Neural progenitor cell (in vitro differentiated cells): ENCODE results near the gene MRPL53. TPM values are rescaled to one million over a fixed set of nuclear protein-coding genes. Genes with fewer than 3 reads are reported as not detected.

Experiments used
- DNase-seq: peaks from one replicate; pipeline ENCODE4 v3.0.0-alpha.2; 2016; ENCODE audit warnings: low spot score
- H2AFZ ChIP-seq: fragments of 200-600 bp; sonication (generic); replicated peaks from 2 replicates; pipeline ENCODE4 v1.6.1; 2016; ENCODE audit warnings: antibody characterized with exemption
- H3F3A ChIP-seq: fragments of 200-600 bp; sonication (generic); 2 replicates; pipeline ENCODE4 v1.6.1; 2016; ENCODE audit warnings: antibody characterized with exemption, low read depth
- H3K27ac ChIP-seq: fragments of 200-600 bp; sonication (generic); 2 replicates; pipeline ENCODE4 v1.5.1; 2016; ENCODE audit warnings: mild to moderate bottlenecking
- H3K27me3 ChIP-seq: fragments of 200-600 bp; sonication (generic); 2 replicates; pipeline ENCODE4 v1.6.1; 2016; ENCODE audit warnings: mild to moderate bottlenecking, moderate library complexity
- H3K36me3 ChIP-seq: fragments of 200-600 bp; sonication (generic); 2 replicates; pipeline ENCODE4 v1.5.1; 2016
- H3K4me1 ChIP-seq: fragments of 200-600 bp; sonication (generic); 2 replicates; pipeline ENCODE4 v1.6.1; 2016; ENCODE audit warnings: mixed run types
- H3K4me2 ChIP-seq: fragments of 200-600 bp; sonication (generic); 2 replicates; pipeline ENCODE4 v1.6.1; 2016
- H3K4me3 ChIP-seq: fragments of 200-600 bp; sonication (generic); 2 replicates; pipeline ENCODE4 v1.5.1; 2016
- H3K79me2 ChIP-seq: fragments of 200-600 bp; sonication (generic); 2 replicates; pipeline ENCODE4 v1.6.1; 2016; ENCODE audit warnings: low read depth
- H3K9ac ChIP-seq: fragments of 200-600 bp; sonication (generic); 2 replicates; pipeline ENCODE4 v1.6.1; 2016
- H3K9me3 ChIP-seq: fragments of 200-600 bp; sonication (generic); 2 replicates; pipeline ENCODE4 v1.5.1; 2016; ENCODE audit warnings: low read depth
- H4K20me1 ChIP-seq: fragments of 200-600 bp; sonication (generic); 2 replicates; pipeline ENCODE4 v1.6.1; 2016; ENCODE audit warnings: low read depth
- H3K27ac Mint-ChIP-seq: 3 replicates; pipeline ENCODE4 v1.8.0; 2021; ENCODE audit warnings: mixed read lengths
- H3K27me3 Mint-ChIP-seq: 2 replicates; pipeline ENCODE4 v1.8.0; 2022; ENCODE audit warnings: low read depth, mild to moderate bottlenecking, inconsistent platforms, moderate library complexity, mixed read lengths; ENCODE audit not compliant: insufficient read depth
- H3K36me3 Mint-ChIP-seq: 3 replicates; pipeline ENCODE4 v1.8.0; 2021; ENCODE audit warnings: mixed read lengths
- H3K4me1 Mint-ChIP-seq: 3 replicates; pipeline ENCODE4 v1.8.0; 2021; ENCODE audit warnings: mixed read lengths
- H3K4me3 Mint-ChIP-seq: 3 replicates; pipeline ENCODE4 v1.8.0; 2021; ENCODE audit warnings: mild to moderate bottlenecking, moderate library complexity, mixed read lengths
- H3K9me3 Mint-ChIP-seq: 3 replicates; pipeline ENCODE4 v1.8.0; 2020; ENCODE audit warnings: mixed read lengths
- EZH2 ChIP-seq: fragments of 200-600 bp; sonication (generic); IDR thresholded peaks from 2 replicates; pipeline ENCODE4 v1.6.1; 2017; ENCODE audit warnings: antibody characterized with exemption, mild to moderate bottlenecking, moderate library complexity
- EZH2phosphoT487 ChIP-seq: fragments of 200-600 bp; sonication (generic); IDR thresholded peaks from 2 replicates; pipeline ENCODE4 v1.6.1; 2017; ENCODE audit warnings: antibody characterized with exemption
- total RNA-seq: library from RNA; depleted of rRNA; stranded (reverse); fragments of >200 nt; gene quantifications from 2 replicates; pipeline ENCODE4 v1.2.3, GENCODE V29; 2015; ENCODE audit warnings: low replicate concordance
- TF ChIP-seq, protein P1 (sequence below): fragments of 200-600 bp; sonication (generic); IDR thresholded peaks from 2 replicates; pipeline ENCODE4 v1.5.1; 2017; ENCODE audit warnings: antibody characterized with exemption, mild to moderate bottlenecking

Gene MRPL53
- total RNA-seq, 1 donor from 2014 or later, result 9.8 TPM

DNA sequence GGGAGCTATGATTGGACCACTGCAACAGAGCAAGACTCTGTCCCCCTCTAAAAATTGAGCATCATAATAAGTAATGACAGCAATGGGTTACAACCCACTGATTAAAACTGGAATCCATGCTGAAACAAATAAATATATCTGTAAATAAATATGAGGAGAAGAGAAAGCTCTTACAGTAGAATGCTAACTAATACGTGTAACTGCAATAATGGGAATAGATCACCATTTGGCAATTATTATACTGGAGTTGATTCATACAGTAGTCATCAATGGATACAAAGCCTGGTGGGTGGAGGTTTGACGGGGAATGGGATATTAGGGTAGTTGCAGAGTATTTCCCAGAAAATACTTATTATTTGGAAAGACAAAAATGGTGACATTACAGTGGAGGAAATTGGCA lies 23.7 kb downstream of the MRPL53 start:
- Mint-ChIP-seq H3K27ac (no peak overlapping the region), H3K9me3 (no peaks in the 10 kb centered on the region), H3K27me3 (peaks cover 12% of the 10 kb centered on the region), H3K36me3 (no peaks in the 10 kb centered on the region), H3K4me1 (no peaks in the 10 kb centered on the region), H3K4me3 (no peak overlapping the region)
- Histone ChIP-seq H4K20me1 (no peaks in the 10 kb centered on the region), H3K27me3 (peaks cover 18% of the 10 kb centered on the region), H3K4me2 (no peak overlapping the region), H3K36me3 (no peaks in the 10 kb centered on the region), H2AFZ (no peak overlapping the region), H3K4me1 (no peaks in the 10 kb centered on the region), H3K9me3 (no peaks in the 10 kb centered on the region), H3K79me2 (no peaks in the 10 kb centered on the region), H3K27ac (no peak overlapping the region), H3K4me3 (no peak overlapping the region), H3K9ac (no peak overlapping the region), H3F3A (peaks cover 5% of the 10 kb centered on the region)
- no peak for TF ChIP-seq EZH2
- TF ChIP-seq, protein P1, sequence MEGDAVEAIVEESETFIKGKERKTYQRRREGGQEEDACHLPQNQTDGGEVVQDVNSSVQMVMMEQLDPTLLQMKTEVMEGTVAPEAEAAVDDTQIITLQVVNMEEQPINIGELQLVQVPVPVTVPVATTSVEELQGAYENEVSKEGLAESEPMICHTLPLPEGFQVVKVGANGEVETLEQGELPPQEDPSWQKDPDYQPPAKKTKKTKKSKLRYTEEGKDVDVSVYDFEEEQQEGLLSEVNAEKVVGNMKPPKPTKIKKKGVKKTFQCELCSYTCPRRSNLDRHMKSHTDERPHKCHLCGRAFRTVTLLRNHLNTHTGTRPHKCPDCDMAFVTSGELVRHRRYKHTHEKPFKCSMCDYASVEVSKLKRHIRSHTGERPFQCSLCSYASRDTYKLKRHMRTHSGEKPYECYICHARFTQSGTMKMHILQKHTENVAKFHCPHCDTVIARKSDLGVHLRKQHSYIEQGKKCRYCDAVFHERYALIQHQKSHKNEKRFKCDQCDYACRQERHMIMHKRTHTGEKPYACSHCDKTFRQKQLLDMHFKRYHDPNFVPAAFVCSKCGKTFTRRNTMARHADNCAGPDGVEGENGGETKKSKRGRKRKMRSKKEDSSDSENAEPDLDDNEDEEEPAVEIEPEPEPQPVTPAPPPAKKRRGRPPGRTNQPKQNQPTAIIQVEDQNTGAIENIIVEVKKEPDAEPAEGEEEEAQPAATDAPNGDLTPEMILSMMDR, result no peak
- no peak for TF ChIP-seq EZH2phosphoT487
- DNase-seq, result no peak

DNA sequence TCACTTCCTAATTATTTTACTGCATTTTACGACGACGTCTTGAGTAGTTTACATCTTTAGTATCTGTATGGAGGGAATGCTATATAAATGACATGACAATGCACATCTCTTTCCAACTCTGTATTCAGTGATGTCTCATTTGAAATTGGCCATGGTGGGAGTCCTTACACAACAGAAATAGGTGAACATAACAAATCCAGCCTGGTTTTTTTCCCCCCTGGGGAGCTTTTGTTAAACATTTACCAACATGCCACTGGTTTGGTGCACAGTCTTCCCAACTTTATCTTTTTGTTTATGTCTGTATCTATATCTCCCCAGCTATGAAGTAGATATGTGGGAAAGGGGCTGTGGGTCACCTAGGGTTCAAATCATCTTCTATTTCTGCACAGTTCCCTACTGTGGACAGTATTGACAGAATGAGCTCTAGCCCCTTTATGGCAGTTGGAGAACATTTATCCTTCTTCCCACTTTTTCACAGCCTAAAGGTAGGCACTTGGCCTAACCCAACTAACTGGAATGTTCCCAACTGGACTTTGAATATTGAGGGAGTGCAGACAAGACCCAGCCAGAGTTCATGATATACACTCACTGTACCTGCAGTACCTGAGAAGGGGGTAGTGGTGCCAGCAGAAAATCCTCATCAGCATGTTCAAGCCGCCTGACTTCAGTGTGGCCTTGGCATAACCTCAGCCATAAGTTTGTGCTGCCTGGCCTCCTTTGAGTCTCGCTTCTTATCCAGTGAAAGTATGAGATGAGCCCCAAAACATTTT lies 25.1 kb downstream of the MRPL53 start:
- TF ChIP-seq EZH2 (no peak), EZH2phosphoT487 (no peak)
- TF ChIP-seq, protein P1, result no peak
- Mint-ChIP-seq H3K4me1 (no peaks in the 10 kb centered on the region), H3K9me3 (no peaks in the 10 kb centered on the region), H3K27ac (no peak overlapping the region), H3K4me3 (no peak overlapping the region), H3K36me3 (no peaks in the 10 kb centered on the region), H3K27me3 (peaks cover 11% of the 10 kb centered on the region)
- H3K79me2 ChIP-seq, result no peaks in the 10 kb centered on the region
- no peak overlapping the region for H3K27ac ChIP-seq
- H3K27me3 ChIP-seq, result peaks cover 23% of the 10 kb centered on the region
- H2AFZ ChIP-seq, result no peak overlapping the region
- no peaks in the 10 kb centered on the region for H4K20me1 ChIP-seq
- peaks cover 6% of the 10 kb centered on the region for H3F3A ChIP-seq
- no peaks in the 10 kb centered on the region for H3K9me3 ChIP-seq
- H3K36me3 ChIP-seq, result no peaks in the 10 kb centered on the region
- DNase-seq, result no peak
- H3K4me2 ChIP-seq, result no peak overlapping the region
- no peak overlapping the region for H3K4me3 ChIP-seq
- H3K9ac ChIP-seq, result no peak overlapping the region
- H3K4me1 ChIP-seq, result no peaks in the 10 kb centered on the region

DNA sequence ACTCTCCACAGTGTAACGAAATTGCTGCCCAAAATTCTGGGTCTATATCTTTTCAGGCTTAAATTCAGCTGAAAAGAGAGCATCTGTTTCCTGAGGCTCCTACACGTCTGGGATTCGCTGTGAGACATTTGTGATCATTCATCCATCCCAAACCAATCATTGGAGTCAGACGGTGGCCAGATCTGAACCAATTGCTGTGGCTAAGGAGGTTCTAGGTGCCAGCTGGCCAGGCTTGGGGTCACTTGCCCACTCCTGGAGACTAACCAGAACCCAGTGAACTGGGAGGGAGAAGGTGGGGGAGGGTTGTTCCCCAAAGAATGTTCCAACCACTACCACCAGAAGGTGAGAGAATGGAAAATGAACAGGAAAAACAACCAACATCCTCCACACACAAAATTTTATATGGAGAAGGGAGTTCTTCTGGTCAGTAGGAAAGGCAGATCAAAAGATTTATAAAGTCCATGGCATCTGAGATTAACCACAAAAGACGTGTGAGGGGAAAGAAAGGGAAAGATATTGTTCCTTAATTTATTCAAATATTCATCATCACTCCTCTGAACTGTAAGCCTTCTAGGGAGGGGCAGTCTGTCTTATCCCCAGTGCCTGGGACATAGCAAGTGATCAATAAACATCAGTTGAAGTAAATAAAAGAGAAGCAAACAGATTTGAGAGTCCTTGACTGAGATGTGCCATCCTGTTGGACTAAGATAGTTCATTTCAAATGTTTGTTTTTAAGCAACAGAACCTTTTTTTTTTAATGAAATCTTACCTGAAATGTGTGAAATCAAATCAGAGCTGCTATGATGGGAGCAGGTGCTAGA lies 27.8 kb downstream of the MRPL53 start:
- H3K4me3 ChIP-seq, result no peak overlapping the region
- no peaks in the 10 kb centered on the region for H3K36me3 Mint-ChIP-seq
- H3K79me2 ChIP-seq, result peaks cover 3% of the 10 kb centered on the region
- peaks cover 16% of the 10 kb centered on the region for H3K27me3 Mint-ChIP-seq
- H2AFZ ChIP-seq, result no peak overlapping the region
- no peak overlapping the region for H3K4me2 ChIP-seq
- peaks cover 22% of the 10 kb centered on the region for H3K27me3 ChIP-seq
- peaks cover 9% of the 10 kb centered on the region for H3K4me1 Mint-ChIP-seq
- H3F3A ChIP-seq, result peaks cover 33% of the 10 kb centered on the region
- H3K9me3 Mint-ChIP-seq, result no peaks in the 10 kb centered on the region
- TF ChIP-seq EZH2 (no peak), EZH2phosphoT487 (no peak)
- TF ChIP-seq, protein P1, result no peak
- no peak overlapping the region for H3K4me3 Mint-ChIP-seq
- H3K36me3 ChIP-seq, result no peaks in the 10 kb centered on the region
- no peak for DNase-seq
- no peak overlapping the region for H3K9ac ChIP-seq
- no peak overlapping the region for H3K27ac ChIP-seq
- H3K4me1 ChIP-seq, result peaks cover 2% of the 10 kb centered on the region
- H3K9me3 ChIP-seq, result no peaks in the 10 kb centered on the region
- no peaks in the 10 kb centered on the region for H4K20me1 ChIP-seq
- H3K27ac Mint-ChIP-seq, result no peak overlapping the region
